K562 (cell line): Measurements from ENCODE around the gene MDH2. TPM values are rescaled to one million over a fixed set of nuclear protein-coding genes. Genes with fewer than 3 reads are reported as not detected.

ENCODE experiments used
- FOXJ2 ChIP-seq: fragments of 200-800 bp; sonication (Bioruptor generic); IDR thresholded peaks from 2 replicates; pipeline ENCODE4 v1.6.1; 2016; ENCODE audit warnings: missing genetic modification characterization, missing compliant biosample characterization
- GABPB1 ChIP-seq: sonication (generic); formaldehyde crosslinking; IDR thresholded peaks from 2 replicates; pipeline ENCODE4 v1.8.0; 2022; ENCODE audit warnings: mild to moderate bottlenecking, missing genetic modification reagents
- ILK ChIP-seq: fragments of 450-650 bp; IDR thresholded peaks from 2 replicates; pipeline ENCODE4 v1.6.1; 2016; ENCODE audit warnings: missing genetic modification characterization, low read depth, mild to moderate bottlenecking, missing compliant biosample characterization, moderate library complexity, borderline replicate concordance
- KAT7 ChIP-seq: sonication (generic); formaldehyde crosslinking; IDR thresholded peaks from 2 replicates; pipeline ENCODE4 v1.8.0; 2022; ENCODE audit warnings: missing genetic modification reagents, mild to moderate bottlenecking, borderline replicate concordance
- MBD2 ChIP-seq: sonication (generic); IDR thresholded peaks from 2 replicates; pipeline ENCODE4 v1.6.1; 2016; ENCODE audit warnings: low read depth, borderline replicate concordance
- NR4A1 ChIP-seq, 2 experiments: fragments of 250-450 bp in 1 of 2; fragments of 450-650 bp in 1 of 2; sonication (Bioruptor Pico) in 1 of 2; IDR thresholded peaks; 2 replicates each; pipeline versions ENCODE4 v1.4.0 to v1.6.1; 2016 to 2020; ENCODE audit warnings: mild to moderate bottlenecking in 2 of 2, missing compliant biosample characterization in 1 of 2, missing genetic modification characterization in 1 of 2, moderate library complexity in 1 of 2
- PHTF2 ChIP-seq: fragments of 250-450 bp; sonication (Bioruptor Pico); IDR thresholded peaks from 2 replicates; pipeline ENCODE4 v1.5.0; 2021; ENCODE audit warnings: mild to moderate bottlenecking
- RHOXF2B ChIP-seq: fragments of 250-450 bp; sonication (Bioruptor Pico); conservative IDR thresholded peaks from 2 replicates; pipeline ENCODE4 v1.5.1; 2021
- RUNX1 ChIP-seq: sonication (generic); IDR thresholded peaks from 2 replicates; pipeline ENCODE4 v1.6.1; 2016; ENCODE audit warnings: antibody characterized with exemption, low read depth
- SREBF1 ChIP-seq: fragments of 150-350 bp; IDR thresholded peaks from 2 replicates; pipeline ENCODE4 v1.6.1; 2014; ENCODE audit warnings: antibody characterized with exemption, low read depth, low read length, borderline replicate concordance
- SRSF1 ChIP-seq: fragments of 200-400 bp; formaldehyde crosslinking; IDR thresholded peaks from 2 replicates; pipeline ENCODE4 v1.6.1; 2017; ENCODE audit warnings: mild to moderate bottlenecking, low read depth, low read length, moderate library complexity
- TGIF2 ChIP-seq: sonication (generic); formaldehyde crosslinking; IDR thresholded peaks from 2 replicates; pipeline ENCODE4 v1.8.1; 2022; ENCODE audit warnings: mild to moderate bottlenecking, missing genetic modification reagents, moderate library complexity
- USF2 ChIP-seq: sonication (generic); formaldehyde crosslinking; IDR thresholded peaks from 2 replicates; pipeline ENCODE4 v1.5.0; 2020; ENCODE audit warnings: missing genetic modification reagents
- ZBTB49 ChIP-seq: sonication (generic); formaldehyde crosslinking; IDR thresholded peaks from 2 replicates; pipeline ENCODE4 v1.8.0; 2022; ENCODE audit warnings: missing genetic modification reagents, mild to moderate bottlenecking, borderline replicate concordance
- ZFP30 ChIP-seq: fragments of 250-450 bp; sonication (Bioruptor Pico); IDR thresholded peaks from 2 replicates; pipeline ENCODE4 v1.8.0; 2022; ENCODE audit warnings: moderate library complexity, mild to moderate bottlenecking, inconsistent platforms, borderline replicate concordance
- ZFPM2 ChIP-seq: fragments of 250-450 bp; sonication (Bioruptor Pico); IDR thresholded peaks from 2 replicates; pipeline ENCODE4 v1.5.1; 2022; ENCODE audit warnings: mild to moderate bottlenecking
- polyA plus RNA-seq, 8 experiments: library from polyadenylated mRNA; depleted of rRNA in 4 of 8; stranded (reverse) in 5 of 8; unstranded in 3 of 8; fragments of >200 nt; fragmentation: Nextera tagmentation in 2 of 8; fragmentation: Illumina TruSeq in 1 of 8; extraction: Ambion mirVana in 2 of 8; extraction: Trizol in 1 of 8; gene quantifications; 2 replicates each; pipeline versions ENCODE4 v1.2.1 to v1.2.3, GENCODE V29; 2011 to 2014; ENCODE audit warnings: inconsistent platforms in 1 of 8, missing spikeins in 1 of 8
- total RNA-seq, 7 experiments: library from RNA; depleted of rRNA in 6 of 7; stranded (reverse); fragments of >200 nt in 6 of 7; fragmentation: Illumina TruSeq in 2 of 7; extraction: Trizol in 2 of 7; gene quantifications; 2 replicates each; pipeline versions ENCODE4 v1.2.1 to v1.2.3, GENCODE V29; 2011 to 2021; ENCODE audit warnings: low replicate concordance in 1 of 7
- TF ChIP-seq, protein P1 (sequence below): fragments of 250-450 bp; sonication (Bioruptor Pico); IDR thresholded peaks from 2 replicates; pipeline ENCODE4 v1.8.0; 2022; ENCODE audit warnings: inconsistent platforms, mild to moderate bottlenecking, moderate library complexity, borderline replicate concordance
- TF ChIP-seq, protein P2 (sequence below): sonication (generic); formaldehyde crosslinking; IDR thresholded peaks from 2 replicates; pipeline ENCODE4 v1.9.0; 2022; ENCODE audit warnings: mild to moderate bottlenecking, missing genetic modification reagents
- TF ChIP-seq, protein P3 (sequence below): fragments of 150-350 bp; conservative IDR thresholded peaks from 2 replicates; pipeline ENCODE4 v1.6.1; 2014; ENCODE audit warnings: low read length

The MDH2 gene
- total and polyA plus RNA-seq, 9 of the 15 experiments (the other 6 are each of a cell fraction or from before 2014, with no cell fraction given) = 106 to 701 (median 242) TPM

DNA sequence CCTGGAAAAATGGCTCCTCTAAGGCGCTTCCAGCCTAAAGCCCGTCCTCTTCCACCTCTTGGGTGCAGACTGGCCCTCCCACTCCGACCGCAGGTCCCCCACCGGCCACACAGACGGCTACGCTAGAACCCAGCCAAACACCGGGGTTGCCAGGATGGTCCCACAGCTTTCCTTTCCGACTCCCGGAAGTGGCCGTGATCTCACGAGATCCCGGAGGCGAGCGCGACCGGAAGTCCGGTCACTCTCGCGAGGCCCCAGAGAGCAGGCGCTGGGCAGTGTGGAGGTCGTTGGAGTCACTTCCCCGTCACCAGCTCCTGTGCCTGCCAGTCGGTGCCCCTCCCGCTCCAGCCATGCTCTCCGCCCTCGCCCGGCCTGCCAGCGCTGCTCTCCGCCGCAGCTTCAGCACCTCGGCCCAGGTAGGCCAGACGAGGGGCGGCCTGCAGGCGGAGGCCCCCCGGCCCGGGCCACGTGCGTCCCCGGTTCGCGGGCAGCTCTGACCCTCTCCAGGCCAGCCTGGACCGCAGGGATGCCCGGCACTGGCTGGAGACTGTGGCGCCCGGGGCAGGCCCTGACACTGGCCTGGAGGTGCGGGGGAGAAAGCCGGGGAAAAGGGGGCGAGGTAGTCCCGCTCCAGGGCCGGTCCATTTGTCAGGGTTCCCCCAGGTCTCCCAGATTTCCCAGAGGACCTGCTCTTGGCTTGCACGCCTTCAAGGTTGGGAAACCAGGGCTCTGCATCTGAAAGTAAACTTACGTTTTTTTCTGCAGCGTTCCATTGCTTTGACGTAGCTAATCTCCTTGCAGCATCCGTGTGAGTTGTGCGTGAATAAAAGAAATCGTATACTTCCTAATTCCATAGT is at the start of gene MDH2, which contains the start of gene STYXL1 (continued):
- TF ChIP-seq, protein P1, sequence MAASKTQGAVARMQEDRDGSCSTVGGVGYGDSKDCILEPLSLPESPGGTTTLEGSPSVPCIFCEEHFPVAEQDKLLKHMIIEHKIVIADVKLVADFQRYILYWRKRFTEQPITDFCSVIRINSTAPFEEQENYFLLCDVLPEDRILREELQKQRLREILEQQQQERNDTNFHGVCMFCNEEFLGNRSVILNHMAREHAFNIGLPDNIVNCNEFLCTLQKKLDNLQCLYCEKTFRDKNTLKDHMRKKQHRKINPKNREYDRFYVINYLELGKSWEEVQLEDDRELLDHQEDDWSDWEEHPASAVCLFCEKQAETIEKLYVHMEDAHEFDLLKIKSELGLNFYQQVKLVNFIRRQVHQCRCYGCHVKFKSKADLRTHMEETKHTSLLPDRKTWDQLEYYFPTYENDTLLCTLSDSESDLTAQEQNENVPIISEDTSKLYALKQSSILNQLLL = no peak
- TF ChIP-seq ILK (tag) = no peak
- 0 out of 2 replicates have a peak, but pooled peaks have one; percentile 5 for TF ChIP-seq NR4A1 (CRISPR knock-in tag; IDR thresholded peaks at IDR 0.05)
- TF ChIP-seq NR4A1 (tag; IDR thresholded peaks at IDR 0.05) = 0 out of 2 replicates have a peak, but pooled peaks have one; percentile 65
- TF ChIP-seq, protein P2, sequence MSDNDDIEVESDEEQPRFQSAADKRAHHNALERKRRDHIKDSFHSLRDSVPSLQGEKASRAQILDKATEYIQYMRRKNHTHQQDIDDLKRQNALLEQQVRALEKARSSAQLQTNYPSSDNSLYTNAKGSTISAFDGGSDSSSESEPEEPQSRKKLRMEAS = peak; percentile 96
- TF ChIP-seq USF2 (CRISPR knock-in tag) = no peak
- 0 out of 2 replicates have a peak, but pooled peaks have one; percentile 8 for TF ChIP-seq ZFPM2
- TF ChIP-seq TGIF2 = peak; percentile 94
- peak; percentile 44; the same call in 1 of the 2 replicates for TF ChIP-seq SREBF1
- TF ChIP-seq ZFP30 = no peak
- no peak for TF ChIP-seq FOXJ2 (tag)
- no peak for TF ChIP-seq RHOXF2B (CRISPR knock-in tag)
- no peak for TF ChIP-seq PHTF2 (CRISPR knock-in tag)
- TF ChIP-seq GABPB1 (CRISPR knock-in tag) = peak; percentile 98
- TF ChIP-seq ZBTB49 = 0 out of 2 replicates have a peak, but pooled peaks have one; percentile 70
- TF ChIP-seq MBD2 = peak; percentile 58; the same call in 1 of the 2 replicates
- no peak for TF ChIP-seq RUNX1
- TF ChIP-seq, protein P3, sequence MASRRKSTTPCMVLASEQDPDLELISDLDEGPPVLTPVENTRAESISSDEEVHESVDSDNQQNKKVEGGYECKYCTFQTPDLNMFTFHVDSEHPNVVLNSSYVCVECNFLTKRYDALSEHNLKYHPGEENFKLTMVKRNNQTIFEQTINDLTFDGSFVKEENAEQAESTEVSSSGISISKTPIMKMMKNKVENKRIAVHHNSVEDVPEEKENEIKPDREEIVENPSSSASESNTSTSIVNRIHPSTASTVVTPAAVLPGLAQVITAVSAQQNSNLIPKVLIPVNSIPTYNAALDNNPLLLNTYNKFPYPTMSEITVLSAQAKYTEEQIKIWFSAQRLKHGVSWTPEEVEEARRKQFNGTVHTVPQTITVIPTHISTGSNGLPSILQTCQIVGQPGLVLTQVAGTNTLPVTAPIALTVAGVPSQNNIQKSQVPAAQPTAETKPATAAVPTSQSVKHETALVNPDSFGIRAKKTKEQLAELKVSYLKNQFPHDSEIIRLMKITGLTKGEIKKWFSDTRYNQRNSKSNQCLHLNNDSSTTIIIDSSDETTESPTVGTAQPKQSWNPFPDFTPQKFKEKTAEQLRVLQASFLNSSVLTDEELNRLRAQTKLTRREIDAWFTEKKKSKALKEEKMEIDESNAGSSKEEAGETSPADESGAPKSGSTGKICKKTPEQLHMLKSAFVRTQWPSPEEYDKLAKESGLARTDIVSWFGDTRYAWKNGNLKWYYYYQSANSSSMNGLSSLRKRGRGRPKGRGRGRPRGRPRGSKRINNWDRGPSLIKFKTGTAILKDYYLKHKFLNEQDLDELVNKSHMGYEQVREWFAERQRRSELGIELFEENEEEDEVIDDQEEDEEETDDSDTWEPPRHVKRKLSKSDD = peak; percentile 99
- no peak for TF ChIP-seq SRSF1
- peak; percentile 96; the same call in 1 of the 2 replicates for TF ChIP-seq KAT7 (CRISPR knock-in tag)
